ENCODE measurements around the gene FER. TPM values are rescaled to one million over a fixed set of nuclear protein-coding genes. Genes with fewer than 3 reads are reported as not detected.
"Not testable (repeated sequence)": the region's sequence is repeated elsewhere in the genome, so short reads cannot be mapped to it uniquely, and the experiment has no call there.

FER gene
- total RNA-seq, 1 donor from 2014 or later = 13.4 TPM

- peaks cover 7% of the 10 kb centered on the region for H3K9me3 ChIP-seq (replicated peaks)
- no peaks in the 10 kb centered on the region for H3K27me3 ChIP-seq (ENCODE audit: low read depth)
- peaks cover 4% of the 10 kb centered on the region for H3K36me3 ChIP-seq
- DNase-seq = no peak
- H3K27ac ChIP-seq (replicated peaks) = no peak overlapping the region
- H3K4me3 ChIP-seq = no peak overlapping the region
- TF ChIP-seq CTCF (IDR thresholded peaks at IDR 0.05; ENCODE audit: borderline replicate concordance) = no peak
- intact Hi-C loops (cut with micrococcal nuclease) = no loop called here
- H3K4me1 ChIP-seq = peaks cover 10% of the 10 kb centered on the region
These were observed 73.3 kb downstream of the FER start for GRCh38 chr5:108820983-108821382.

- Histone ChIP-seq H3K36me3 (peaks cover 4% of the 10 kb centered on the region), H3K4me3 (no peak overlapping the region), H3K4me1 (peaks cover 10% of the 10 kb centered on the region), H3K27ac (replicated peaks) (no peak overlapping the region), H3K27me3 (ENCODE audit: low read depth) (no peaks in the 10 kb centered on the region), H3K9me3 (replicated peaks) (peaks cover 7% of the 10 kb centered on the region)
- no peak for TF ChIP-seq CTCF (IDR thresholded peaks at IDR 0.05; ENCODE audit: borderline replicate concordance)
- intact Hi-C loops (cut with micrococcal nuclease) = no loop called here
- DNase-seq = no peak
These were observed 74.7 kb downstream of the FER start for GRCh38 chr5:108822211-108822947.

GRCh38 chr5:108827131-108827530 lies 79.4 kb downstream of the FER start:
- Histone ChIP-seq H3K4me3 (no peak overlapping the region), H3K9me3 (replicated peaks) (peaks cover 4% of the 10 kb centered on the region), H3K36me3 (peaks cover 2% of the 10 kb centered on the region), H3K4me1 (peaks cover 15% of the 10 kb centered on the region), H3K27me3 (ENCODE audit: low read depth) (no peaks in the 10 kb centered on the region), H3K27ac (replicated peaks) (no peak overlapping the region)
- intact Hi-C loops (cut with micrococcal nuclease) = no loop called here
- no peak for TF ChIP-seq CTCF (IDR thresholded peaks at IDR 0.05; ENCODE audit: borderline replicate concordance)
- no peak for DNase-seq

GRCh38 chr5:108830705-108831276 lies 83.1 kb downstream of the FER start:
- Histone ChIP-seq H3K9me3 (replicated peaks) (no peaks in the 10 kb centered on the region), H3K4me1 (peaks cover 15% of the 10 kb centered on the region), H3K27me3 (ENCODE audit: low read depth) (no peaks in the 10 kb centered on the region), H3K36me3 (peaks cover 4% of the 10 kb centered on the region), H3K27ac (replicated peaks) (no peak overlapping the region), H3K4me3 (no peak overlapping the region)
- intact Hi-C loops (cut with micrococcal nuclease) = no loop called here
- no peak for DNase-seq
- TF ChIP-seq CTCF (IDR thresholded peaks at IDR 0.05; ENCODE audit: borderline replicate concordance) = no peak

- Histone ChIP-seq H3K36me3 (peaks cover 4% of the 10 kb centered on the region), H3K9me3 (replicated peaks) (no peaks in the 10 kb centered on the region), H3K4me3 (no peak overlapping the region), H3K27ac (replicated peaks) (no peak overlapping the region), H3K27me3 (ENCODE audit: low read depth) (no peaks in the 10 kb centered on the region), H3K4me1 (peaks cover 2% of the 10 kb centered on the region)
- no peak for TF ChIP-seq CTCF (IDR thresholded peaks at IDR 0.05; ENCODE audit: borderline replicate concordance)
- no peak for DNase-seq
- intact Hi-C loops (cut with micrococcal nuclease) = no loop called here
These were observed 88.8 kb downstream of the FER start for GRCh38 chr5:108836492-108836891.

GRCh38 chr5:108842260-108842941 lies 94.7 kb downstream of the FER start:
- DNase-seq; intact Hi-C loops (cut with micrococcal nuclease); H3K4me3 ChIP-seq; H3K4me1 ChIP-seq; H3K9me3 ChIP-seq (replicated peaks); H3K27me3 ChIP-seq (ENCODE audit: low read depth); H3K27ac ChIP-seq (replicated peaks): not testable (repeated sequence)
- H3K36me3 ChIP-seq = peaks cover 17% of the 10 kb centered on the region

- H3K4me1 ChIP-seq; H3K27ac ChIP-seq (replicated peaks); H3K27me3 ChIP-seq (ENCODE audit: low read depth); H3K9me3 ChIP-seq (replicated peaks); H3K4me3 ChIP-seq; DNase-seq; H3K36me3 ChIP-seq; intact Hi-C loops (cut with micrococcal nuclease): not testable (repeated sequence)
These were observed 103.4 kb downstream of the FER start for GRCh38 chr5:108851129-108851528.

Measured in left ventricle myocardium inferior (tissue), 1 donor.